SK-N-MC (cell line): ENCODE results near the gene ERG28.

ENCODE experiments used
- EZH2 ChIP-seq: fragments of 200-600 bp; sonication (generic); IDR thresholded peaks from one replicate; pipeline ENCODE4 v1.6.1; 2017; ENCODE audit warnings: antibody characterized with exemption
- FOXP2 ChIP-seq: optimal IDR thresholded peaks from 2 replicates; pipeline ENCODE3; 2011; ENCODE audit warnings: mild to moderate bottlenecking, moderate library complexity; ENCODE audit not compliant: insufficient read depth; ENCODE audit errors: extremely low read length, control extremely low read depth
- POLR2AphosphoS5 ChIP-seq: IDR thresholded peaks from 2 replicates; pipeline ENCODE4 v1.6.1; 2012; ENCODE audit warnings: mild to moderate bottlenecking, low read depth, low read length, borderline replicate concordance

GRCh38 chr14:75702616-75703261 is 42.1 kb upstream of the ERG28 start:
- no peak for TF ChIP-seq POLR2AphosphoS5
- no peak for TF ChIP-seq EZH2
- no peak for TF ChIP-seq FOXP2
